WI38 (cell line): ENCODE data around the gene ERCC2.

Source experiments
- H3K4me3 ChIP-seq: 2 replicates; pipeline ENCODE4 v1.5.1; 2011; ENCODE audit warnings: low read depth, mild to moderate bottlenecking, control low read depth, low read length
- TF ChIP-seq, protein P1 (sequence below): IDR thresholded peaks from 2 replicates; pipeline ENCODE4 v1.5.1; 2012; ENCODE audit warnings: low read depth, mild to moderate bottlenecking, control low read depth, low read length

ERCC2 gene

DNA sequence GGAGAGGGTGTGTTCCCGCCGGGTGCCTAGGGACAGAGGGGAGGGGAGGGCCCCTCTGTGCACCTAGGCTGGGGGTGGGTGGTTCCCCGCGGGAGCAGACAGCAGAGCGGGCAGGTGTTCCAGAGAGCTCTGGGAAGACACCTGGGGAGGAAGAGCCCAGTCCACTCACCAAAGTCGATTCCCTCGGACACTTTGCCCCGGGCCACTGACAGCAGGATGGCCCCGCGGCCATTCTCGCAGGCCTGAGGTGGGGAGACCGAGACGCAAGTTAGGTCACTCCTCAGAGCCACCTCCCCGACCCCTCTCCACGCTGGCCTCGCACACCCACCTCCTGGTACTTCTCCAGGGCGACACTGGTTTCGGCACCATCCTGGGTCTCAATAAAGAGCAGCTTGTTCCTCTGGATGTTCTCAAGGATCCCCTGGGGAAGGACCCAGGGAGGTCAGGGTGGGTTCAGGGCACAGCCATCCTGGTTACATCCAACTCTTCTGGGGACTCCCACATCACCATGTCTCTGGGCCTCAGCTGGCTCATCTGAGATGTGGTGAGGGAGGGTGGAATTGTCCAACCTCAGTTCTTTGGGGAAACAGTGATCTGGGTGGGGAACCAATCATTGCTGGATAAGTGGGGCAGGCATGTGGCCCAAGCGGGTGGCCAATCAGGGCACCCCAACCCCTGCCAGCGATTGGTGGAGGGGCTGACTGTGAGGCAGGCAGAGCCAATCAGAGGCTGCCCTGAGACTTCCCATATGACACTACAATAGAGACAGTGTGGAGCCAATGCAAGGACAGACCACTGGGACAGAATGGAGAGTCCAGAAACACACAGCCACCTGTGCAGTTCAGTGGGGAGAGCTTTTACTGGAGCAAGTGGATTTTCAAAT is 17.2 kb downstream of the ERCC2 start:
- no peak overlapping the region for H3K4me3 ChIP-seq

DNA sequence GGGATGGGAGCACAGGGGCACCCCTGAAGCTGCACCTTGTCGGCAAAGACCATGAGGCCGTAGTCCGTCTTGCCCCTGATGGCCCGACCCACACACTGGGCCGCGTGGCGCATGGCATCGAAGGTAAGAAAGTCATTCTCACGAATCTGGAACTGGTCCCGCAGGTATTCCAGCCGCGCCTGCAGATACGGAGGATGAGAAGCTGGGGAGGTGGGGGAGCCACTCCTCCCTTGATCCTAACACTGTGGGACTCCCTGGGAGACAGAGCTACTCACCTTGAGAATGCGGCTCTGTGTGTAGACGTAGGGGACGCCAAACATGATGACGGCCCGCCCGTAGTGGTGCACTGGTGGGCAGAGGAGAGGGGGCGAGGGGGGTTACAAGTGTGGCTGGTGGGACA is 17.9 kb downstream of the ERCC2 start:
- H3K4me3 ChIP-seq = no peak overlapping the region

More for the DNA sequence above, 17.2 kb downstream of the ERCC2 start:
- TF ChIP-seq, protein P1, sequence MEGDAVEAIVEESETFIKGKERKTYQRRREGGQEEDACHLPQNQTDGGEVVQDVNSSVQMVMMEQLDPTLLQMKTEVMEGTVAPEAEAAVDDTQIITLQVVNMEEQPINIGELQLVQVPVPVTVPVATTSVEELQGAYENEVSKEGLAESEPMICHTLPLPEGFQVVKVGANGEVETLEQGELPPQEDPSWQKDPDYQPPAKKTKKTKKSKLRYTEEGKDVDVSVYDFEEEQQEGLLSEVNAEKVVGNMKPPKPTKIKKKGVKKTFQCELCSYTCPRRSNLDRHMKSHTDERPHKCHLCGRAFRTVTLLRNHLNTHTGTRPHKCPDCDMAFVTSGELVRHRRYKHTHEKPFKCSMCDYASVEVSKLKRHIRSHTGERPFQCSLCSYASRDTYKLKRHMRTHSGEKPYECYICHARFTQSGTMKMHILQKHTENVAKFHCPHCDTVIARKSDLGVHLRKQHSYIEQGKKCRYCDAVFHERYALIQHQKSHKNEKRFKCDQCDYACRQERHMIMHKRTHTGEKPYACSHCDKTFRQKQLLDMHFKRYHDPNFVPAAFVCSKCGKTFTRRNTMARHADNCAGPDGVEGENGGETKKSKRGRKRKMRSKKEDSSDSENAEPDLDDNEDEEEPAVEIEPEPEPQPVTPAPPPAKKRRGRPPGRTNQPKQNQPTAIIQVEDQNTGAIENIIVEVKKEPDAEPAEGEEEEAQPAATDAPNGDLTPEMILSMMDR = no peak

DNA sequence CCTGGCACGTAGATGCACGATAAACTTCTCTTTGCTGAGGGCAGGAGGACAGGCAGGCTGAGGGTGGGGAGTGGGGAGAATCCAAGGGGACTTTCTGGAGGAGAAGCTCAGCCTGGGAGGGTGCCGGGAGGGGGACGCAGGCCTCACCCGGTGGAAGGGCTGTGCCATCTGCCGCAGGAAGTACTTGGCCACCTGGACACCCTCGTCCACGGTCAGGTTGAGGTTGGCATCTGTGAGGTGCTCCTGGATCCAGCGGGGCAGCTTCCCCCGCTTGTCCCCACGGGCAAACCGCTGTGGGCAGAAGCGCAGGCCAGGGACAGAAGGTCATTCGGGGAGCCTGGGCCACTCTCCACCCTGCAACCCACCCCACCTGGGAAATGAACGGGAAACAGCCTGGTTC is 18.3 kb downstream of the ERCC2 start:
- TF ChIP-seq, protein P1 = no peak
- no peak overlapping the region for H3K4me3 ChIP-seq

More for the DNA sequence above, 17.9 kb downstream of the ERCC2 start:
- TF ChIP-seq, protein P1 = no peak

DNA sequence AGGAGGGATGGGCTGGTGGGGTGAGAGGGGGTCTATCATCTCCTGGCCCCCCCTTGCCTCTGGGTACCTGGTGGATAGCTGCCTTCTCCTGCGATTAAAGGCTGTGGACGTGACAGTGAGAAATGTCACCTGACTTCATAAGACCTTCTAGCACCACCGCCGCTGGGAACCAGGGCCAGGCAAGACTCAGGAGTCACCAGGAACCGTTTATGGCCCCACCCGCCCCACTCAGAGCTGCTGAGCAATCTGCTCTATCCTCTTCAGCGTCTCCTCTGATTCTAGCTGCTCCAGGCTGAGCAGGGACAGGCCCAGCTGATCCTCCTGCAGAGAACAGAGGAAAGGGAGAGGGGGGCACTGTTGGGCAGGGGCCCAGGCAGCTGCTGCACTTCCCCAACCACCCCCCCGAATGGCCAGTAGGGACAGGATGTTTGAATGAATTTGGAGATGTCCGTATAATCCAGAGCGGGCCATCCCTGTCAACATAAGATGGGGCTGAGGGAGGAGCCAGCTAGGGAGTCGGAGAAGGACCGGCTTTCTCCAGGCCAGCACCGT is 18.9 kb downstream of the ERCC2 start:
- H3K4me3 ChIP-seq = no peak overlapping the region
- TF ChIP-seq, protein P1 = no peak

DNA sequence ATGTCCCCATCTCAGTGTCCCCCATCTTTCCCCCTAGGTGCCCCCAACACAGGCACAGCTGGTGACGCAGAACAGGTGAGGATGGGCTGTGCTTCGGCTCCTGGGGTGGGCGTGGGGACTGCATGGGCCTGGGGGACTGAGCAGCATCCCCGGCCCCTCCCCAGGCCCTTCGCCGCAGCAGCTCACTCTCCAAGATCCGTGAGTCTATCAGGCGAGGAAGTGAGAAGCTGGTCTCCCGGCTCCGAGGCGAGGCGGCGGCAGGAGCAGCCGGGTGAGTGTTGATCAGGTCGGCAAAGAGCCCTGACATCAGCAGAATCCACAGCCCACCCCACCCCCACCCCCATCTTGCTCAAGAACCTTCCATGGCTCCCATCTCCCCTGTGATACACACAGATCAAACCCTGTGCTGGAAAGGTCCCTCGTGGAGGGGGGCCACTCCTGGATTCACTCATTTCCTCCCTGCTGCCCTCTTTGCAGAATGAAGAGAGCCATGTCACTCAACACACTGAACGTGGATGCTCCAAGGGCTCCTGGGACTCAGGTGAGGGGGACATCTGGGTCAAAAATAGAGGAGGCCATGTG is 19.8 kb downstream of the ERCC2 start:
- H3K4me3 ChIP-seq = no peak overlapping the region
- TF ChIP-seq, protein P1 = no peak

DNA sequence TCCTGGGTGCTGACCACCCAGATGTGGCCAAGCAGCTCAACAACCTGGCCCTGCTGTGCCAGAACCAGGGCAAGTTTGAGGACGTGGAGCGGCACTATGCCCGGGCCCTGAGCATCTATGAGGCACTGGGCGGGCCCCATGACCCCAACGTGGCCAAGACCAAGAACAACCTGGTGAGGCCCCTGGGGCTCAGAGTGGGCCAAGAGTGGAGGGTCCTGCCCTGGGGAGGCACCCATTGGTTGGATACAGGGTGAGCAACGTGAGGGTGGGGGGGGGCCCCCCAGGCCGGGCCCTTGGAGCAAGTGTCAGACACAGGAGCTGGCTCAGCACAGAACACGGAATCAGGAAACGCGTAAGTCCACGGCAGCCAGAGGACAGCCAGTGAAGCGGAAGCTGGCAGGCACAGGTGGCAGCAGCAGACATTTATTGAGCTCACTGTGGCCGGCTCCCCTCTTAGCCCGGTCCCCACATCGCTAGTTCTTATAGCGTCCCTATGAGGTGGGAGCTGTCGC is 20.9 kb downstream of the ERCC2 start:
- H3K4me3 ChIP-seq = no peak overlapping the region

More for the DNA sequence above, 20.9 kb downstream of the ERCC2 start:
- TF ChIP-seq, protein P1 = no peak
